GM21360 (cell line): ENCODE measurements around the gene MGAT4C.
"Not testable (repeated sequence)": the region's sequence is repeated elsewhere in the genome, so short reads cannot be mapped to it uniquely, and the experiment has no call there.

ENCODE experiments used
- ATAC-seq: cut with Tn5 transposase; IDR thresholded peaks from one replicate; pipeline ENCODE4 v1.9.1; 2021; ENCODE audit warnings: mild to moderate bottlenecking, moderate library complexity; ENCODE audit not compliant: unreplicated experiment

The MGAT4C gene

GRCh38 chr12:86256163-86256562, at the start of gene MGAT4C:
TSS of gene MGAT4C (minus strand) at chr12:86256391.
- ATAC-seq: no peak

- ATAC-seq: not testable (repeated sequence)
Measured at GRCh38 chr12:86296396-86296795, 40.2 kb upstream of the MGAT4C start.

- ATAC-seq: no peak
Measured at GRCh38 chr12:86293682-86294240, 37.6 kb upstream of the MGAT4C start.

GRCh38 chr12:86292480-86292879, 36.3 kb upstream of the MGAT4C start:
- no peak for ATAC-seq

GRCh38 chr12:86290615-86291014, 34.4 kb upstream of the MGAT4C start:
- ATAC-seq: no peak

- ATAC-seq: no peak
Measured at GRCh38 chr12:86286119-86286518, 29.9 kb upstream of the MGAT4C start.

- no peak for ATAC-seq
Measured at GRCh38 chr12:86283620-86284019, 27.4 kb upstream of the MGAT4C start.

- no peak for ATAC-seq
Measured at GRCh38 chr12:86275356-86275755, 19.2 kb upstream of the MGAT4C start.

GRCh38 chr12:86265329-86265695, 9.1 kb upstream of the MGAT4C start:
- ATAC-seq: no peak

- no peak for ATAC-seq
Measured at GRCh38 chr12:86264451-86265328, 8.5 kb upstream of the MGAT4C start.

GRCh38 chr12:86261578-86261977, 5.4 kb upstream of the MGAT4C start:
- ATAC-seq: no peak

- no peak for ATAC-seq
Measured at GRCh38 chr12:86261142-86261541, 5.0 kb upstream of the MGAT4C start.

GRCh38 chr12:86260183-86260582, 4.0 kb upstream of the MGAT4C start:
- ATAC-seq: no peak

- ATAC-seq: no peak
Measured at GRCh38 chr12:86257134-86257533, 943 bp upstream of the MGAT4C start.

GRCh38 chr12:86254399-86255107, 1.6 kb downstream of the MGAT4C start:
- ATAC-seq: no peak

- ATAC-seq: no peak
Measured at GRCh38 chr12:86249851-86250250, 6.3 kb downstream of the MGAT4C start.

- no peak for ATAC-seq
Measured at GRCh38 chr12:86249276-86249675, 6.9 kb downstream of the MGAT4C start.

GRCh38 chr12:86247871-86248270, 8.3 kb downstream of the MGAT4C start:
- no peak for ATAC-seq

GRCh38 chr12:86241600-86241999, 14.6 kb downstream of the MGAT4C start:
- ATAC-seq: no peak

GRCh38 chr12:86234316-86234855, 21.8 kb downstream of the MGAT4C start:
- ATAC-seq: no peak

- ATAC-seq: no peak
Measured at GRCh38 chr12:86233126-86233525, 23.1 kb downstream of the MGAT4C start.
